NT2/D1 (cell line): ENCODE data around the gene GRID2.

ENCODE experiments used
- SUZ12 ChIP-seq: IDR thresholded peaks from 2 replicates; pipeline ENCODE4 v1.6.1; 2011; ENCODE audit not compliant: insufficient read length, insufficient read depth; ENCODE audit errors: extremely low read depth
- YY1 ChIP-seq: IDR thresholded peaks from 2 replicates; pipeline ENCODE4 v1.6.1; 2011; ENCODE audit not compliant: insufficient read length, insufficient read depth
- ZNF274 ChIP-seq: IDR thresholded peaks from 2 replicates; pipeline ENCODE4 v1.6.1; 2011; ENCODE audit warnings: mild to moderate bottlenecking, low read depth, low read length

GRCh38 chr4:93495346-93495745 is 1191.6 kb downstream of the GRID2 start:
- TF ChIP-seq YY1: no peak
- no peak for TF ChIP-seq ZNF274
- TF ChIP-seq SUZ12: no peak
